ENCODE results near the gene JPH2.
"Not testable (repeated sequence)": the region's sequence is repeated elsewhere in the genome, so short reads cannot be mapped to it uniquely, and the experiment has no call there.

The JPH2 gene

GRCh38 chr20:44187054-44187771 lies at the start of gene JPH2:
JPH2 (minus strand) TSS chr20:44187188; CDS start chr20:44186705, 483 bp downstream.
- Histone ChIP-seq H3K27ac (no peak within 1 kb of the TSS), H3K9ac (no peak within 1 kb of the TSS), H4K20me1 (ENCODE audit: insufficient read depth) (no peaks in the 10 kb centered on the region), H3K79me2 (ENCODE audit: insufficient read depth, low read depth) (no peaks in the 10 kb centered on the region), H2AFZ (ENCODE audit: low read depth) (no peak within 1 kb of the TSS), H3K36me3 (ENCODE audit: insufficient read depth) (no peaks in the 10 kb centered on the region), H3K4me2 (no peak within 1 kb of the TSS), H3K27me3 (ENCODE audit: insufficient read depth, low read depth) (no peaks in the 10 kb centered on the region), H3K4me3 (IDR thresholded peaks at IDR 0.05; ENCODE audit: insufficient read depth, low read depth, low read length) (no peak within 1 kb of the TSS), H3K4me1 (ENCODE audit: low read depth, poor library complexity, severe bottlenecking) (no peaks in the 10 kb centered on the region)
- TF ChIP-seq CTCF (conservative IDR thresholded peaks at IDR 0.05; ENCODE audit: low read depth, low read length), result no peak

GRCh38 chr20:44235702-44236101 lies 48.7 kb upstream of the JPH2 start:
- Histone ChIP-seq H3K4me1 (ENCODE audit: low read depth, poor library complexity, severe bottlenecking) (peaks cover 12% of the 10 kb centered on the region), H3K4me2 (no peak overlapping the region), H2AFZ (ENCODE audit: low read depth) (no peak overlapping the region), H4K20me1 (ENCODE audit: insufficient read depth) (no peaks in the 10 kb centered on the region), H3K27me3 (ENCODE audit: insufficient read depth, low read depth) (no peaks in the 10 kb centered on the region), H3K27ac (no peak overlapping the region), H3K4me3 (IDR thresholded peaks at IDR 0.05; ENCODE audit: insufficient read depth, low read depth, low read length) (no peak overlapping the region), H3K36me3 (ENCODE audit: insufficient read depth) (no peaks in the 10 kb centered on the region), H3K79me2 (ENCODE audit: insufficient read depth, low read depth) (no peaks in the 10 kb centered on the region), H3K9ac (no peak overlapping the region)
- TF ChIP-seq CTCF (conservative IDR thresholded peaks at IDR 0.05; ENCODE audit: low read depth, low read length), result no peak

GRCh38 chr20:44234566-44235317 lies 47.8 kb upstream of the JPH2 start:
- Histone ChIP-seq H4K20me1 (ENCODE audit: insufficient read depth) (no peaks in the 10 kb centered on the region), H3K79me2 (ENCODE audit: insufficient read depth, low read depth) (no peaks in the 10 kb centered on the region), H3K27ac (no peak overlapping the region), H3K4me3 (IDR thresholded peaks at IDR 0.05; ENCODE audit: insufficient read depth, low read depth, low read length) (no peak overlapping the region), H3K27me3 (ENCODE audit: insufficient read depth, low read depth) (no peaks in the 10 kb centered on the region), H2AFZ (ENCODE audit: low read depth) (no peak overlapping the region), H3K4me1 (ENCODE audit: low read depth, poor library complexity, severe bottlenecking) (peaks cover 12% of the 10 kb centered on the region), H3K36me3 (ENCODE audit: insufficient read depth) (no peaks in the 10 kb centered on the region), H3K4me2 (no peak overlapping the region), H3K9ac (no peak overlapping the region)
- no peak for TF ChIP-seq CTCF (conservative IDR thresholded peaks at IDR 0.05; ENCODE audit: low read depth, low read length)

- no peak overlapping the region for H2AFZ ChIP-seq (ENCODE audit: low read depth)
These were observed 46.5 kb upstream of the JPH2 start for GRCh38 chr20:44233436-44234016.

GRCh38 chr20:44232469-44232856 lies 45.5 kb upstream of the JPH2 start:
- not testable (repeated sequence) for H3K27ac ChIP-seq; H4K20me1 ChIP-seq (ENCODE audit: insufficient read depth); H3K79me2 ChIP-seq (ENCODE audit: insufficient read depth, low read depth); H3K9ac ChIP-seq; H3K4me3 ChIP-seq (IDR thresholded peaks at IDR 0.05; ENCODE audit: insufficient read depth, low read depth, low read length); H3K36me3 ChIP-seq (ENCODE audit: insufficient read depth); H2AFZ ChIP-seq (ENCODE audit: low read depth); H3K4me2 ChIP-seq; H3K27me3 ChIP-seq (ENCODE audit: insufficient read depth, low read depth)
- peaks cover 12% of the 10 kb centered on the region for H3K4me1 ChIP-seq (ENCODE audit: low read depth, poor library complexity, severe bottlenecking)

More at GRCh38 chr20:44233436-44234016, 46.5 kb upstream of the JPH2 start:
- H3K4me3 ChIP-seq (IDR thresholded peaks at IDR 0.05; ENCODE audit: insufficient read depth, low read depth, low read length), result no peak overlapping the region
- H3K27ac ChIP-seq, result no peak overlapping the region
- H3K27me3 ChIP-seq (ENCODE audit: insufficient read depth, low read depth), result no peaks in the 10 kb centered on the region
- no peaks in the 10 kb centered on the region for H3K36me3 ChIP-seq (ENCODE audit: insufficient read depth)
- no peak for TF ChIP-seq CTCF (conservative IDR thresholded peaks at IDR 0.05; ENCODE audit: low read depth, low read length)
- H3K9ac ChIP-seq, result no peak overlapping the region
- peaks cover 12% of the 10 kb centered on the region for H3K4me1 ChIP-seq (ENCODE audit: low read depth, poor library complexity, severe bottlenecking)
- no peak overlapping the region for H3K4me2 ChIP-seq
- no peaks in the 10 kb centered on the region for H4K20me1 ChIP-seq (ENCODE audit: insufficient read depth)
- no peaks in the 10 kb centered on the region for H3K79me2 ChIP-seq (ENCODE audit: insufficient read depth, low read depth)
